Stimulated activated CD4-positive, alpha-beta T cell treated with anti-CD3 and anti-CD28 coated beads, Interleukin-12 subunit alpha, Interleukin-12 subunit beta, amount 100 ng/mL, for 24 hours (primary cell): Measurements from ENCODE around the gene DNAH5.
A peak's percentile ranks its signal among the peaks of the same experiment; 100 is the strongest.

Experiments
- DNase-seq, 2 experiments: peaks; one replicate each; pipeline ENCODE4 v3.0.0-alpha.2; 2020; ENCODE audit warnings: low read depth in 2 of 2

The DNAH5 gene

DNA sequence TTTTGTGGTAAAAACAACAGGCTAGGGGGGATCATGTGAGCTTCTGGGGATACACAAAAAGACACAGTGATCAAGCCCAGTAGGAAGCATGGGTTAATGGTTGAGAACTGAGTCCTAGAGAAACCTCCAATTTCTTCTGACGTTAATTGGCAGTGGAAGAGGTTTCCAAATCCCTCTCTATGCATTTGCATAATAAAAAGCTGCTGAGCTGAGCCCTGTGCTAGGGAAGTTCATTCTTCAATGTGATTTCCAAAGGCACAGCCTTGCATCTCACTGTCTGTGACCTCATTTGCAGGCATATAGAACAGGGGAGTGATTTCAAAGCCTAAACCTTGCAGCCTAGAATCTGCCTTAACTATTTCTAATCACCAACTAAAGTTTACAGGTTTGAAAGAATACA is 812 bp downstream of the DNAH5 start:
- no peak for DNase-seq

GRCh38 chr5:13941468-13941867 is 3.0 kb downstream of the DNAH5 start:
- no peak for DNase-seq

- no peak for DNase-seq
Observed at GRCh38 chr5:13939638-13940037, 4.8 kb downstream of the DNAH5 start.

DNA sequence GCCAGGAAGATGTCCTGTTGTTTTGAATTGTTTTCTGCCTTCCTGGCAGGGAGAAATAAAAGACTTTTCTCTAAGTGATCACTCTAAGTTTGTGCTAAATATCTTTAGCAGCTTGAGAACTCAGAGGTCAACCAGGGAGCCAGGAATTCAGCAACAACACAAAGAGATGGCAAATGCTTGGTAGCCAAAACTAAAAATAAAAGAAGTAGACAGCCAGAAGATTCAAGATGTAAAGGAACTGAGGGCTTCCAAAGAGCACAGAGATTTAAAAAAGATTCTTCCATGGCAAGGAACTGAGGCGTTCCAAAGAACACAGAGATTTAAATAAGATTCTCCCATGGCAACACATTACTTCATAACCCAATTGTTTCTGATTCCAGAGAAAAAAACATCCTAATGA is 9.6 kb downstream of the DNAH5 start:
- no peak for DNase-seq

GRCh38 chr5:13934125-13934524 is 10.4 kb downstream of the DNAH5 start:
- DNase-seq: no peak

GRCh38 chr5:13932561-13932960 is 11.9 kb downstream of the DNAH5 start:
- no peak for DNase-seq

- no peak for DNase-seq
Observed at GRCh38 chr5:13932011-13932410, 12.5 kb downstream of the DNAH5 start.

DNA sequence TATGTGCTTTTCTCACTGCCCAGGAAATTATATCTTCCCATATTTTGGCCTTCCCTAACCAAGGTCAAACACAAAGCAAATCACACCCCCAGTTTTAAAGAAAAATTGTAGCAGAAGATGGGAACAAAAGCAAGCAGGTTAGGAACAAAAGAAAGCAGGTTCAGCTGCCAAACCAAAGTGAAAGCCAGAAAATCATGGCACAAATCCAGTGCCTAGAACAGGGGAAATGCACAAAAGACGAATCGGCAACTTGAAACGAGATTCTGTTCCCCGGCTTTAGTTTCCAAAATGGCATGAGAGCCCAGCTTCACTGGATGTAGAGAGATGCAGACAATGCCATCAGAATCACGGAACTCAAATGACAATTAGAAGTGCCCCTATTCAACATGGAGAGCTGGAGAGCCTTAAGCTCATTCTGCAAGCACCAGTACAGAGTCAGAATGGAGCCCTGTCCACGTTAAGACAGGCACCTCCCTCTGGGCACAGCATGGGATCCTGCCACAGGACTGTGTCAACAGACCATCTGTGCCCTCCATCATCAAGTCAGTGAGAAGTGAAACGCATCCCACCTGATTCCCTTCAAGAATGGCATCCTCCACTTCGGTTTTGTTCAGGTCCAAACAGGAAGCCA is 13.8 kb downstream of the DNAH5 start:
- no peak for DNase-seq

- no peak for DNase-seq
Observed at GRCh38 chr5:13926731-13927130, 17.8 kb downstream of the DNAH5 start.

DNA sequence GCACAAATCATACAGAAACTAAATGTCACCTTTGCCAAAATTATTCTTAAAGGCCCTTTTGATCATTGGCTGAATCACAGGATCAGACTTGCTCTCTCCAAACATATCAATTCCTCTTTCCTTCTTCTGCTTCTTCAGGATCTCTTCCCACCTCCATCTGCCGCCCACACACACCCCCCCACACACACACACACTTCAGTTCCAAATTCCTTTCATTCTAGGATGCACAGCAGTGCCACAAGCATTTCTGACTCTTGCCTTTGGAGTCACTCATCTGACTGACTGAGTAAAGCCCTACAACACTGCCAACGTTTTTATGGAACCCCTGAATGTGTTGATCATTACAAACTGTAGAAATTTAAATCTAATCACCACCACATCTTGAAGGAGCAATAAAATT is 22.9 kb downstream of the DNAH5 start:
- DNase-seq: no peak

- DNase-seq: no peak
Observed at GRCh38 chr5:13919786-13920185, 24.7 kb downstream of the DNAH5 start.

DNA sequence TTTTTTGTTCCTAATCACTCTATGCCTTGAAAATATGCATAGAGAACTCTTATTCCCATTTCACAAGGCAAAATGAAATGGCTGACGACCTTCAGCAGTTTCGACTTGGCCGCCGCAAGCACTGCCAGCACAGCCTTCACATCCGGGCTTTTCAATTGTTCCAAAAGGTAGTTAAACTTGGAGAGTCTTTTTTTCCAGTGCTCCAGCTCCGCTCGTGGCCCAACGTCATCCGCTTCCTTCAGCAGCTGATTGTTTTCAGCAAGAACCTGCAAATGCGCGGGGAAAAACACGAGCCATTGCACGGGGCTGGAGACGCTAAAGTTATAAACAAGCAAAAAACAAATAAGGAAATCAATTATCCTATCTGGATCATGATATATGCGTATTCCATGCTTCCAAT is 25.4 kb downstream of the DNAH5 start:
- DNase-seq: no peak

DNA sequence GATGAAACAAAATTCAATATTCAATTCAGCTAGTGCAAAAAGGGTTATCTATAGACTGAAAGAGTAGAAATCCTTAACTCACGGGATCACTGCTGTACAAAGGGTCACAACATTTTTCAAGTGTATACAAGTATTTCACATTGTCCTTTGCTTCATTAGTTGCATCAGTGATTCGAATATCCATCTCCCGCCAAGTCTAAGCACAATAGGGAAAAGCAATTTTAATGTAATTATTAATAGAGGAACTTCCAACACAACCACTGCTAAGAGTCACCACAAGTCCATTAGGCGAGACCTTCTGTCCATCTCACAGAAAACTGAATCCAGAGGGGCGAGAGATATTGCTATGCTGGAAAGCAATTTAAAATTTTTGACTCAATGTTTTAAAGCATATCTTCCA is 27.4 kb downstream of the DNAH5 start:
- no peak for DNase-seq

DNA sequence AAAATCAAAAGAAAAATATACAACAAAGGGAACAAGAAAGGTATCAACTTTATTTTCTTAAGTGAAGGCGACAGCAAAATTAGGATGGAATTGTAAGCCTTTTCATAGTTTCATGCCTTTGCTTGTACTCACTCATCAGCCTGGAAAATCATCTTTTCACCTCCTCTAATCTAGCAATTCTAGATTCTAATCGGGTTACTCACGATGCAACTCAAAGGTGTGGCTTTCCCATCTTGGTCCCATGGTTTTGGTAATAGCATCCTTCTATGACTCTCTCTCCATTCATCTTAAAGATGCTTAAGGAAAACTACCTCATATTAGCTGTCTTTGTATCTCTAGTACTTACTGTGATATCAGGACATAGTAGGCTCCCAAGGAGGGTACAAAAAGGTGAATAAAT is 30.5 kb downstream of the DNAH5 start:
- DNase-seq: no peak

DNA sequence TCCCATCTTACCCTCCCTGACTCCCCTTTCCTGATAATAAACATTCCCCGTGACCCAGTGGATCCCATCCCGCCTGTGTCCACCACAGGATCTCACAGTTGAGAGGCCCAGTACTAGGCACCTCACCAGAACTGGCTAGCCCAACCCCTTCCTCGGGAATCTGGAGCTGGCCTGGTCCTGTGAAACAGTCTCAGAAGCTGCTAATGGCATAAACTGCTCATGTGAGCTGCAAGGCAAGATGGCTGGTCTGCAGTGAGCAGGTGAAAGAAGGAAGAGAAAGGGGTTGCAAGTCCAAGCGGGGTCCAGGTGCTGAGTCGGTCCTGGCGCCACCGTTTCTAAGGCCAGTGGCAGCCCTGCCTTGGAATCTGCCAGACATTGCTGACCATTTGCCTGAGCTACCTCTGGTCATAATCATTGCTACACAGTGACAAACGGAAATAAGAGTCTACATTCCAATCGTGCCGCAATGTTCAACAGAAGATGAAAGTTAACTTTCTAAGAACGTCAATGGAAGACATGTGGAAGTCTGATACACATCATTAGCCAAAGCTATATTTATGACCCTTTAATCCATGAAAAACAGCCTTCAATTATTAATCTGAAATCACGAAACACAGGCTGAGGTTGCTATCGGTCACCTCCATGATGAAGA is 33.7 kb downstream of the DNAH5 start:
- DNase-seq: no peak

GRCh38 chr5:13910201-13910600 is 34.3 kb downstream of the DNAH5 start:
- DNase-seq: no peak

DNA sequence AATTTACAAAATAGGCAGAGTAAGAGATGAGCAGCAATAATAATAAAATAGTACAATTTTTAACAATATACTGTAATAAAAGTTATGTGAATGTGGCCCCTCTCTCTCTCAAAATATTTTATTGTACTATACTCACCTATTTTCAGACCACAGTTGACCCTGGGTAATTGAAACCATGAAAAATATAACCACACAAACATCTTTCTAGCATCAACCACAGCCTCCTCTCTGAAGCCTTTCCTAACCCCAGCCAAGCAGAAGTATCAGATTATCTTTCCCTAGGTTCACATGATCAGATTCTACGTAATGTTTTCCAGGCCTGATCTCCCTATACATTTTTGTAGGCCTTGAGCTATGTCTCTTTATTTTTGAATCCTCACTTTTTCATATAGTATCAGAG is 35.2 kb downstream of the DNAH5 start:
- DNase-seq: no peak

DNA sequence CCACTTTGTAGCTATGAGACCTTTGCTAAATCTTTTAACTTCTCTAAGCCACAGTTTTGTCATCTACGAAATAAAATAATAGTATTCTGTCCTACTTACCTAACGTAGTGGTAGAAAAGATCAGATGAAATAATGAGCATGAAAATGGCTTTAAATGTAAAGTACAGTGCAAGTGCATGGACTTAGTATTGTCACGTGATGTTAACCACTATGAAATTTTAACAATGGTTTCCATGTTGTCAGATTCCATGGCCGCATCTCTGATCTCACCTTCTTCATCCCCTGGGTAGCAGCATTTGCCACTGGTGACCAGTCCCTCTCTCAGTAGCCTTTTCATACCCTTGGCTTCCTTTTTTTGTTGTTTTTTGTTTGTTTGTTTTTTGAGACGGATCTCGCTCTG is 45.9 kb downstream of the DNAH5 start:
- no peak for DNase-seq

DNA sequence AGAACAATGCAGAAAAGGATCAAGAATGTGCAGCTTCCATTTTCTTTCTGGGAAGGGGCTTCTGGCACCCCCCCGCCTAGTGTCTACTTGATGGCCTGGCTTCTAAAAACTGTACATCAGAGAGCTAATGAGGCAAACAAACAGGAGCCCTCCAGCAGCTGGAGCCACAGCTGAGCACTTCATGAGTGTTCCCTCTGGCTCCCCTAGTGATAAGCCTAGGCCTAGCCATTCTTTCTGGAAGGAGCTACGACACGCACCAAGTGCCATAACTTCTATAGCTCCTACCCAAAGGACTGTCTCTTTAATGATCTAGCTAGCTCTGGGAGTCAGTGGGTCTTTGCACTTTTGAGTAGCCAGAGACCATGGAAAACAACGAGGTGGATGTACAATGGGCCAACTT is 66.1 kb downstream of the DNAH5 start:
- no peak for DNase-seq

GRCh38 chr5:13866792-13867191 is 77.7 kb downstream of the DNAH5 start:
- peak in 1 of 2 experiments; percentile 1 for DNase-seq

GRCh38 chr5:13865312-13865711 is 79.2 kb downstream of the DNAH5 start:
- no peak for DNase-seq

- no peak for DNase-seq
Observed at GRCh38 chr5:13860146-13860545, 84.3 kb downstream of the DNAH5 start.

DNA sequence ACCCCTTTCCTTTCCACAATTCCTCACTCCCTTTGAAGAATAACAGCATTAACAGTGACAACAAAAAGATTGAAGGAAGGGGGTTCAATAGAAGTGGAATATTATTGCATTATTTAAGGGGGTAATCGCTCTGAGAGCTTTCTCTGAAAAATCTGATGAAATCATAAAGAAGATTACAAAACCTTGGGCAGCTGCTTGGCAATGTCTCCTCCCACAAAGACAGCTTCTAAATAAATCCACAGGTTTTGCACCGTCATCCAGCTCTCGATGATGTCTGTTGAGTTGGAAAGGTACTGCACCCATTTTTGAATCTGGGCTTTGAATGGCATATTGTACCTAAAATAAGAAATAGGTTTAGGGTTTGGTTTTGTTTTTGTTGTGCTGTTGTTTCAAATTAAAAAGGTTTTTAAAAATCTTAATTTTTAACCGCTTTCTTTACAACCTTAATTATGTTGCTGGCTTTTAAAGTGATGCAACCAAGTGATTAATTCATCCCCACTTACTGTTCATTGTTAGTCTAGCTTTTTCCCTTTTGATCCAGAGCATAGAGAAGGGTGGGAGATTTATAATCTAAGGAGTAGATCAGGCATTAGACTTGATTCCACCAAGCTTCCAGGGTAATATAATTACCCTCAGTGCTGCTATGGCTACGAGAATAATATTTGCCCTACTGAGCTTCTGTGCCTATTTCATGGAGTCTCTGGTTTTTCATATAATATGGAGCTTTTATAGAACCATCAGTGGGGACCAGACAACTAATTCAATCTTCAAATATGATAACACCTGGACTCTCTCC is 85.0 kb downstream of the DNAH5 start:
- no peak for DNase-seq
